GM12878 (cell line): ENCODE results near the gene MID1. TPM values are rescaled to one million over a fixed set of nuclear protein-coding genes. Genes with fewer than 3 reads are reported as not detected.

ENCODE experiments used
- ATAC-seq: fragments of 200-7000 bp; cut with Tn5 transposase; 3 replicates; pipeline ENCODE4 v1.9.1; 2020; ENCODE audit warnings: mild to moderate bottlenecking, moderate library complexity
- BruUV-seq: library from RNA; stranded (reverse); fragments of 400-500 nt; replicated peaks from 2 replicates; lab custom pipeline; 2021; lab: Mats Ljungman, UMichigan
- CTCF ChIA-PET: fragments of 300-600 bp; sonication (Branson Sonifier 250); formaldehyde crosslinking; extraction: SDS; loops from one replicate; lab custom pipeline; 2021; ENCODE audit warnings: inconsistent platforms; lab: Yijun Ruan, JAX
- POLR2A ChIA-PET: fragments of 350-600 bp; formaldehyde crosslinking; extraction: SDS; loops from one replicate; lab custom pipeline; 2021; ENCODE audit warnings: inconsistent platforms; lab: Charles Lee
- RAD21 ChIA-PET: fragments of 300-600 bp; sonication (Branson Sonifier 250); formaldehyde crosslinking; loops from one replicate; lab custom pipeline; 2023; ENCODE audit warnings: antibody characterized with exemption; ENCODE audit not compliant: unreplicated experiment; lab: Charles Lee
- SMC1A ChIA-PET: fragments of 300-600 bp; sonication (Branson Sonifier 250); formaldehyde crosslinking; loops from one replicate; lab custom pipeline; 2023; ENCODE audit not compliant: unreplicated experiment, uncharacterized antibody; lab: Charles Lee
- DNase-seq: peaks from one replicate; pipeline ENCODE4 v3.0.0-alpha.2; 2011; ENCODE audit warnings: low read depth, low spot score
- FAIRE-seq: peaks from 3 replicates; lab custom pipeline; 2011; peaks lifted over from hg19 to GRCh38; lab: Jason Lieb, UNC
- H2AFZ ChIP-seq: 2 replicates; pipeline ENCODE4 v1.6.0; 2011; ENCODE audit warnings: low read depth, low read length, control low read depth; ENCODE audit not compliant: control insufficient read depth
- H3K27ac ChIP-seq: 2 replicates; pipeline ENCODE4 v1.5.1; 2011; ENCODE audit warnings: control low read depth; ENCODE audit not compliant: control insufficient read depth, insufficient read depth
- H3K27me3 ChIP-seq, 2 experiments: replicated peaks in 1 of 2; 2 replicates each; pipeline versions ENCODE4 v1.6.0 to v1.6.1; 2011; ENCODE audit warnings: low read length in 1 of 2; ENCODE audit not compliant: control insufficient read depth in 2 of 2, insufficient read depth in 2 of 2
- H3K36me3 ChIP-seq, 2 experiments: 2 replicates each; pipeline ENCODE4 v1.5.1; 2011; ENCODE audit warnings: low read length in 1 of 2; ENCODE audit not compliant: control insufficient read depth in 2 of 2, insufficient read depth in 2 of 2
- H3K4me1 ChIP-seq: 2 replicates; pipeline ENCODE4 v1.6.1; 2011; ENCODE audit warnings: mild to moderate bottlenecking, low read length, moderate library complexity, mixed read lengths; ENCODE audit not compliant: control insufficient read depth, insufficient read depth
- H3K4me2 ChIP-seq: 2 replicates; pipeline ENCODE4 v1.6.0; 2011; ENCODE audit warnings: control low read depth; ENCODE audit not compliant: control insufficient read depth, insufficient read depth
- H3K4me3 ChIP-seq: fragments of 200-600 bp; sonication (generic); 2 replicates; pipeline ENCODE4 v1.5.1; 2016
- H3K79me2 ChIP-seq: 2 replicates; pipeline ENCODE4 v1.6.0; 2011; ENCODE audit warnings: low read length; ENCODE audit not compliant: control insufficient read depth, insufficient read depth
- H3K9ac ChIP-seq: 2 replicates; pipeline ENCODE4 v1.8.0; 2011; ENCODE audit warnings: low read length, control low read depth, mixed read lengths; ENCODE audit not compliant: control insufficient read depth, insufficient read depth
- H3K9me3 ChIP-seq: replicated peaks from 3 replicates; pipeline ENCODE4 v1.5.1; 2011; ENCODE audit warnings: mild to moderate bottlenecking, low read length; ENCODE audit not compliant: control insufficient read depth, insufficient read depth
- H4K20me1 ChIP-seq: 2 replicates; pipeline ENCODE4 v1.6.0; 2011; ENCODE audit not compliant: control insufficient read depth, insufficient read depth
- ASH2L ChIP-seq: fragments of 300-600, 200-600 bp; sonication (generic); IDR thresholded peaks from 2 replicates; pipeline ENCODE4 v1.6.1; 2017; ENCODE audit warnings: low read depth, mild to moderate bottlenecking, borderline replicate concordance
- CBX3 ChIP-seq: fragments of 200-600 bp; sonication (generic); IDR thresholded peaks from 2 replicates; pipeline ENCODE4 v1.6.1; 2016; ENCODE audit warnings: low read depth, borderline replicate concordance
- CEBPB ChIP-seq, 2 experiments: fragments of 150-350 bp in 1 of 2; IDR thresholded peaks; 2 replicates each; pipeline ENCODE4 v1.6.1; 2012 to 2014; ENCODE audit warnings: low read depth in 2 of 2, low read length in 2 of 2, borderline replicate concordance in 1 of 2, inconsistent platforms in 1 of 2
- CHD4 ChIP-seq: fragments of 200-600 bp; sonication (generic); IDR thresholded peaks from 2 replicates; pipeline ENCODE4 v1.6.1; 2016; ENCODE audit warnings: mild to moderate bottlenecking
- CTCF ChIP-seq, 3 experiments: IDR thresholded peaks in 2 of 3; conservative IDR thresholded peaks in 1 of 3; 2 replicates each; pipeline ENCODE4 v1.5.1; 2011; ENCODE audit warnings: low read depth in 3 of 3, low read length in 3 of 3, mild to moderate bottlenecking in 3 of 3, control low read depth in 2 of 3, moderate library complexity in 2 of 3, inconsistent platforms in 1 of 3, mixed read lengths in 1 of 3; ENCODE audit not compliant: control insufficient read depth in 2 of 3, insufficient read depth in 1 of 3; ENCODE audit errors: extremely low read depth in 1 of 3
- KDM1A ChIP-seq: fragments of 200-600 bp; sonication (generic); IDR thresholded peaks from 2 replicates; pipeline ENCODE4 v1.6.1; 2016; ENCODE audit warnings: borderline replicate concordance
- MAX ChIP-seq: IDR thresholded peaks from 2 replicates; pipeline ENCODE4 v1.6.1; 2012; ENCODE audit warnings: low read depth, low read length, improper control_type of control experiment
- MLLT1 ChIP-seq: fragments of 450-650 bp; IDR thresholded peaks from 2 replicates; pipeline ENCODE4 v1.6.1; 2016; ENCODE audit warnings: mild to moderate bottlenecking
- NR2C1 ChIP-seq: fragments of 450-650 bp; IDR thresholded peaks from 2 replicates; pipeline ENCODE4 v1.6.1; 2017; ENCODE audit warnings: antibody characterized with exemption, mild to moderate bottlenecking, moderate library complexity
- PAX8 ChIP-seq: fragments of 450-650 bp; IDR thresholded peaks from 2 replicates; pipeline ENCODE4 v1.6.1; 2017; ENCODE audit warnings: mild to moderate bottlenecking, moderate library complexity
- PML ChIP-seq: IDR thresholded peaks from 2 replicates; pipeline ENCODE4 v1.6.1; 2012; ENCODE audit warnings: low read length, inconsistent platforms
- SMC3 ChIP-seq: IDR thresholded peaks from 2 replicates; pipeline ENCODE4 v1.6.1; 2011; ENCODE audit warnings: low read length, improper control_type of control experiment, borderline replicate concordance
- SPI1 ChIP-seq: IDR thresholded peaks from 2 replicates; pipeline ENCODE4 v1.6.1; 2011; ENCODE audit warnings: low read depth, mild to moderate bottlenecking, low read length, moderate library complexity, borderline replicate concordance; ENCODE audit not compliant: insufficient read depth
- SREBF2 ChIP-seq: IDR thresholded peaks from 2 replicates; pipeline ENCODE4 v1.6.1; 2012; ENCODE audit warnings: mild to moderate bottlenecking, low read length
- SUZ12 ChIP-seq: fragments of 200-600 bp; sonication (generic); IDR thresholded peaks from one replicate; pipeline ENCODE4 v1.6.1; 2018; ENCODE audit warnings: antibody characterized with exemption, mild to moderate bottlenecking; ENCODE audit not compliant: unreplicated experiment
- TBL1XR1 ChIP-seq: IDR thresholded peaks from 2 replicates; pipeline ENCODE4 v1.6.1; 2012; ENCODE audit warnings: low read depth, low read length, improper control_type of control experiment
- ZBTB11 ChIP-seq: fragments of 450-650 bp; formaldehyde crosslinking; IDR thresholded peaks from 2 replicates; pipeline ENCODE4 v1.5.0; 2022; ENCODE audit warnings: mild to moderate bottlenecking, missing genetic modification characterization
- ZNF274 ChIP-seq: IDR thresholded peaks from one replicate; pipeline ENCODE4 v1.8.0; 2011; ENCODE audit not compliant: insufficient read length, insufficient read depth
- WGBS: methylation state at CpG from one replicate; pipeline ENCODE4 v1.1.6; 2016; ENCODE audit warnings: low lambda C conversion rate; ENCODE audit not compliant: insufficient replicate concordance, insufficient coverage; ENCODE audit errors: missing lambda C conversion rate; 5-methylcytosine and 5-hydroxymethylcytosine counted together
- in situ Hi-C: fragments of 300-500 bp; cut with MboI; formaldehyde crosslinking; loops from 9 replicates; pipeline ENCODE4 v1.14.3; 2018; ENCODE audit warnings: mixed read lengths
- intact Hi-C: fragments of 100-400 bp; cut with micrococcal nuclease; formaldehyde crosslinking; loops from one replicate; pipeline ENCODE4 v1.14.2; 2022; ENCODE audit not compliant: unreplicated experiment
- polyA plus RNA-seq, 11 experiments: library from polyadenylated mRNA; depleted of rRNA in 4 of 11; unstranded in 6 of 11; stranded (reverse) in 5 of 11; fragments of >200 nt; fragmentation: Nextera tagmentation in 4 of 11; fragmentation: Illumina TruSeq in 1 of 11; extraction: Ambion mirVana in 4 of 11; extraction: Trizol in 1 of 11; gene quantifications; 1 replicate in 1 of 11; 2 replicates in 10 of 11; pipeline versions ENCODE4 v1.2.1 to v1.2.3, GENCODE V29; 2011 to 2016; ENCODE audit warnings: inconsistent platforms in 2 of 11, missing spikeins in 2 of 11, low read depth in 1 of 11
- total RNA-seq, 4 experiments: library from RNA; depleted of rRNA in 3 of 4; stranded (reverse); fragments of >200 nt in 3 of 4; fragmentation: Illumina TruSeq in 1 of 4; extraction: Trizol in 1 of 4; gene quantifications; 2 replicates each; pipeline versions ENCODE4 v1.2.1 to v1.2.3, GENCODE V29; 2013 to 2021

The MID1 gene
- total and polyA plus RNA-seq, 10 of the 15 experiments (the other 5 are each of a cell fraction or from before 2014, with no cell fraction given), result 0.04 to 0.51 (median 0.14) TPM; not detected in 1

GRCh38 chrX:10509397-10509796 lies 111.0 kb downstream of the MID1 start:
- WGBS, result 13% methylated on average over 3 of the region's 3 CpGs
- Histone ChIP-seq H3K4me1 (no peaks in the 10 kb centered on the region), H3K9me3 (no peaks in the 10 kb centered on the region), H3K9ac (no peak overlapping the region), H2AFZ (no peak overlapping the region), H3K27me3 (no peaks in the 10 kb centered on the region; a peak in 1 of 4 replicates), H3K4me2 (no peak overlapping the region), H4K20me1 (no peaks in the 10 kb centered on the region), H3K4me3 (no peak overlapping the region), H3K36me3 (no peaks in the 10 kb centered on the region), H3K79me2 (no peaks in the 10 kb centered on the region), H3K27ac (no peak overlapping the region)
- no peak for DNase-seq
- ChIA-PET RAD21 (no interaction called here), POLR2A (no interaction called here), CTCF (interaction anchor here (0.8 kb wide), 1 partner anchor 8 kb away, joined by 3 read pairs; no protein-coding TSS in a partner anchor), SMC1A (interaction anchor here (2.3 kb wide), 1 partner anchor 10 kb away, joined by 6 read pairs; no protein-coding TSS in a partner anchor)
- in situ Hi-C loops, result no loop called here
- no peak for FAIRE-seq
- BruUV-seq, result no TSS peak
- intact Hi-C loops, result no loop called here
- no peak for TF ChIP-seq CBX3
- no peak for TF ChIP-seq SREBF2
- TF ChIP-seq TBL1XR1, result no peak
- no peak for TF ChIP-seq NR2C1
- TF ChIP-seq MLLT1, result no peak
- no peak for TF ChIP-seq KDM1A
- TF ChIP-seq ZNF274, result no peak
- no peak for TF ChIP-seq CTCF (IDR thresholded peaks at IDR 0.05 in 2 of 3, conservative IDR thresholded peaks at IDR 0.05 in 1 of 3; ENCODE audit: control insufficient read depth in 2 of 3, extremely low read depth in 1 of 3, insufficient read depth in 1 of 3, low read depth in 3 of 3, low read length in 3 of 3)
- no peak for TF ChIP-seq PAX8
- no peak for TF ChIP-seq SPI1
- no peak for TF ChIP-seq ASH2L
- TF ChIP-seq MAX, result no peak
- no peak for TF ChIP-seq PML
- no peak for TF ChIP-seq SUZ12
- TF ChIP-seq CHD4, result no peak
- TF ChIP-seq SMC3, result no peak
- TF ChIP-seq ZBTB11 (CRISPR knock-in tag), result no peak
- no peak for TF ChIP-seq CEBPB (IDR thresholded peaks at IDR 0.05; ENCODE audit: borderline replicate concordance in 1 of 2, low read depth in 2 of 2, low read length in 2 of 2)
- no peak for ATAC-seq
